CD4-positive, alpha-beta T cell (primary cell): ENCODE data around the gene FLRT2. TPM values are rescaled to one million over a fixed set of nuclear protein-coding genes. Genes with fewer than 3 reads are reported as not detected.

ENCODE experiments used
- ATAC-seq: fragments of 200-7000 bp; cut with Tn5 transposase; one replicate; pipeline ENCODE4 v1.10.0; 2022; ENCODE audit warnings: mild to moderate bottlenecking; ENCODE audit not compliant: poor library complexity
- CTCF ChIA-PET: fragments of 350-600 bp; sonication (Branson Sonifier 250); formaldehyde crosslinking; loops from one replicate; lab custom pipeline; 2021; ENCODE audit warnings: antibody characterized with exemption, inconsistent platforms; lab: Charles Lee
- POLR2A ChIA-PET: fragments of 350-600 bp; sonication (Branson Sonifier 250); formaldehyde crosslinking; loops from one replicate; lab custom pipeline; 2021; ENCODE audit warnings: antibody characterized with exemption, inconsistent platforms; lab: Charles Lee
- DNase-seq, 14 experiments: peaks; one replicate each; pipeline ENCODE4 v3.0.0-alpha.2; 2013 to 2020; ENCODE audit warnings: mixed read lengths in 2 of 14
- H3K27ac ChIP-seq, 2 donors: one replicate each; pipeline versions ENCODE4 v1.5.1 to v1.7.0; 2013; ENCODE audit warnings: low read length in 2 of 2, low read depth in 1 of 2, mild to moderate bottlenecking in 1 of 2
- H3K27me3 ChIP-seq, 2 experiments: 1 replicate in 1 of 2; 2 replicates in 1 of 2; pipeline versions ENCODE4 v1.6.1 to v1.7.0; 2013; ENCODE audit warnings: low read length in 2 of 2, control low read depth in 1 of 2, mild to moderate bottlenecking in 1 of 2, moderate library complexity in 1 of 2; ENCODE audit not compliant: insufficient read depth in 2 of 2, control insufficient read depth in 1 of 2
- H3K36me3 ChIP-seq: one replicate; pipeline ENCODE4 v1.6.1; 2013; ENCODE audit warnings: low read length, control low read depth; ENCODE audit not compliant: insufficient read depth
- H3K4me1 ChIP-seq: one replicate; pipeline ENCODE4 v1.6.1; 2013; ENCODE audit warnings: low read length, control low read depth; ENCODE audit not compliant: insufficient read depth
- H3K4me3 ChIP-seq: one replicate; pipeline ENCODE4 v1.5.1; 2013; ENCODE audit warnings: mild to moderate bottlenecking, low read length, moderate library complexity
- H3K9me3 ChIP-seq, 2 experiments: 1 replicate in 1 of 2; 2 replicates in 1 of 2; pipeline versions ENCODE4 v1.6.1 to v1.7.0; 2013; ENCODE audit warnings: low read length in 2 of 2, mild to moderate bottlenecking in 2 of 2, control low read depth in 1 of 2, moderate library complexity in 1 of 2; ENCODE audit not compliant: control insufficient read depth in 1 of 2, insufficient read depth in 1 of 2
- H3K27ac Mint-ChIP-seq: one replicate; pipeline ENCODE4 v1.8.0; 2020; ENCODE audit warnings: mixed read lengths
- H3K27me3 Mint-ChIP-seq: one replicate; pipeline ENCODE4 v1.8.0; 2021; ENCODE audit warnings: mixed read lengths
- H3K36me3 Mint-ChIP-seq: one replicate; pipeline ENCODE4 v1.8.0; 2021; ENCODE audit warnings: low read depth, mixed read lengths
- H3K4me1 Mint-ChIP-seq: one replicate; pipeline ENCODE4 v1.8.0; 2021; ENCODE audit warnings: low read depth, mixed read lengths
- H3K4me3 Mint-ChIP-seq: one replicate; pipeline ENCODE4 v1.8.0; 2020; ENCODE audit warnings: mild to moderate bottlenecking, mixed read lengths
- H3K9me3 Mint-ChIP-seq: one replicate; pipeline ENCODE4 v1.8.0; 2020; ENCODE audit warnings: mixed read lengths
- intact Hi-C, 2 experiments: fragments of 100-400 bp; cut with DNase I in 1 of 2; cut with micrococcal nuclease in 1 of 2; formaldehyde crosslinking; loops; one replicate each; pipeline versions ENCODE4 v1.15.1 to v1.9.0; 2023 to 2025; cut with DNase I, micrococcal nuclease
- total RNA-seq, 174 experiments: library from RNA in 2 of 174; stranded (reverse) in 2 of 174; gene quantifications; one replicate each; pipeline ENCODE4 v1.2.3 and lab custom pipeline; 2021 to 2026
- TF ChIP-seq, protein P1 (sequence below): fragments of 200-600 bp; IDR thresholded peaks from one replicate; pipeline ENCODE4 v1.8.0; 2022; ENCODE audit warnings: antibody characterized with exemption, mild to moderate bottlenecking

The FLRT2 gene
- total RNA-seq, 2 experiments from 2014 or later: not detected

DNA sequence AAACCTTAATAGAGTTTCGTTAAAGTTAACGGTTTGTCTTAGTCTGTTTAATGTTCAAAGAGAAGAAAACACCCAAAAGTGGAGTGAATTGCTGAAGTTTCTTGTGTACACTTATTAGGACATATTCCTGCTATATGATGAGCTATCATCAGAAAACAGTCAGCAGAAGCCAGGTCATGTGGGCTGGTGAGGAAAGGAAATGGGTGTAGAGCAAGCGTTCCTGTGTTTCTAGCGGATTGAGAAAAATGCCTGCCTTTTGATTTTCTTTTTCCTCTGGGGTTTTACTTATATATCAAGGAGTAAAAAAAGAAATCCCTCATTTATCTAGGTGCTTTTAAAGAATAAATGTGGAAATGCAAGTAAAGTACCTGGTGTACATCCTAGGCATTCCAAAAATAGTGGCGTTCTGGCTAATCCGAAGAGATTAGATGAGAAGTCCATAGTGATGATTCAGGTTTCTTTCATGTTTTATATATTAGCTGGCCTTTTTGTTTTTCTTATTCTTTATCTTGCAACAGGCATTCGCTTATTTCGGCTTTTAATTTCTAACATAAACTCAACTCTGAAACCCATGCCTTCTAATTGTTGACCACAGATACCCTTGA, 50.7 kb downstream of the FLRT2 start:
- Histone ChIP-seq H3K36me3 (no peaks in the 10 kb centered on the region), H3K4me3 (no peak overlapping the region), H3K9me3 (no peaks in the 10 kb centered on the region), H3K27ac (no peak overlapping the region), H3K4me1 (no peaks in the 10 kb centered on the region), H3K27me3 (no peaks in the 10 kb centered on the region)
- TF ChIP-seq, protein P1, sequence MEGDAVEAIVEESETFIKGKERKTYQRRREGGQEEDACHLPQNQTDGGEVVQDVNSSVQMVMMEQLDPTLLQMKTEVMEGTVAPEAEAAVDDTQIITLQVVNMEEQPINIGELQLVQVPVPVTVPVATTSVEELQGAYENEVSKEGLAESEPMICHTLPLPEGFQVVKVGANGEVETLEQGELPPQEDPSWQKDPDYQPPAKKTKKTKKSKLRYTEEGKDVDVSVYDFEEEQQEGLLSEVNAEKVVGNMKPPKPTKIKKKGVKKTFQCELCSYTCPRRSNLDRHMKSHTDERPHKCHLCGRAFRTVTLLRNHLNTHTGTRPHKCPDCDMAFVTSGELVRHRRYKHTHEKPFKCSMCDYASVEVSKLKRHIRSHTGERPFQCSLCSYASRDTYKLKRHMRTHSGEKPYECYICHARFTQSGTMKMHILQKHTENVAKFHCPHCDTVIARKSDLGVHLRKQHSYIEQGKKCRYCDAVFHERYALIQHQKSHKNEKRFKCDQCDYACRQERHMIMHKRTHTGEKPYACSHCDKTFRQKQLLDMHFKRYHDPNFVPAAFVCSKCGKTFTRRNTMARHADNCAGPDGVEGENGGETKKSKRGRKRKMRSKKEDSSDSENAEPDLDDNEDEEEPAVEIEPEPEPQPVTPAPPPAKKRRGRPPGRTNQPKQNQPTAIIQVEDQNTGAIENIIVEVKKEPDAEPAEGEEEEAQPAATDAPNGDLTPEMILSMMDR: no peak
- ATAC-seq (no peak), DNase-seq (no peak)
- POLR2A ChIA-PET: no interaction called here
- intact Hi-C loops: no loop called here
- CTCF ChIA-PET: no interaction called here
- Mint-ChIP-seq H3K27ac (no peak overlapping the region), H3K27me3 (no peaks in the 10 kb centered on the region), H3K9me3 (no peaks in the 10 kb centered on the region), H3K4me3 (no peak overlapping the region), H3K4me1 (no peaks in the 10 kb centered on the region), H3K36me3 (no peaks in the 10 kb centered on the region)

DNA sequence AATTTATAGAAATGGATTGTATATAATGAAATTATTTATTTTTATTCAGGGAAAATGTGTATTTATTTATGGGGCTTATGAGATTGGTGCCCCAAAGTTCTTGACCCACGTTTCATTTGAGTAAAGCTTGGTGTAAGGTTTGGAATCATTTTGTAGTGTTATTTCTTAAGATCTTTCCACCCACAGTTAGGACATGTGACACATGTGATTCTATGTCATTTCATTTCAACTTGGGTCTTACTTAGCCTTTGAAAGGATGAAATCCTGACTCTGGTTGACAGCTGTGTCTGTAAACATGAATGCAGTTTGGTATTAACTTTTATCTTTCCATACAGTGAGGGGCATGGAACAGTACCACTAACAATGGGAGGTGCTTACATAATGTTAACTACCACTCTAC, 51.7 kb downstream of the FLRT2 start:
- ChIA-PET CTCF (no interaction called here), POLR2A (no interaction called here)
- TF ChIP-seq, protein P1: no peak
- DNase-seq: no peak
- Mint-ChIP-seq H3K4me1 (no peaks in the 10 kb centered on the region), H3K27me3 (no peaks in the 10 kb centered on the region), H3K27ac (no peak overlapping the region), H3K36me3 (no peaks in the 10 kb centered on the region), H3K9me3 (no peaks in the 10 kb centered on the region), H3K4me3 (no peak overlapping the region)
- no peak overlapping the region for H3K4me3 ChIP-seq
- intact Hi-C loops: no loop called here
- H3K9me3 ChIP-seq: no peaks in the 10 kb centered on the region
- H3K4me1 ChIP-seq: no peaks in the 10 kb centered on the region
- H3K36me3 ChIP-seq: no peaks in the 10 kb centered on the region
- H3K27ac ChIP-seq: no peak overlapping the region
- no peaks in the 10 kb centered on the region for H3K27me3 ChIP-seq
- ATAC-seq: no peak

DNA sequence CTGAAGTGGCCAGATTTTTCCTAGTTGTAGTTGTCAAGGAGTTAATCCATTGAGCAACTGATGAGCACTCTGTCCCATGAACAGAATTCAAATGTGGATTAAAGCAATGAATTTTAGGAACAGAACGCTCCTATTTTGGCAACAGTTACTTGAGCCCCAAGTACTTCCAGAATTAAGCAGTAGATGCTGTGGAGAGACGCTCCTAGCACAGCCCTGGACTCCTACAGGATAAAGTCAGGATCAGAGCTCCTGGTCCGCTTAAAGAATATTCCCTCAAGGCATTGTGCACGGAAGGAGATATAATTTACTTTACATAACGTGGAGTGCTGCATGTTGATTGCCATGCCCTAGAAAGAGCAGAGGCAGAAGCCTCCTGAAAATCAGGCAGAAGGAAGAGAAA, 53.4 kb downstream of the FLRT2 start:
- H3K36me3 ChIP-seq: no peaks in the 10 kb centered on the region
- POLR2A ChIA-PET: no interaction called here
- H3K9me3 ChIP-seq: no peaks in the 10 kb centered on the region
- Mint-ChIP-seq H3K27me3 (no peaks in the 10 kb centered on the region), H3K4me3 (no peak overlapping the region), H3K27ac (no peak overlapping the region), H3K9me3 (no peaks in the 10 kb centered on the region), H3K4me1 (no peaks in the 10 kb centered on the region), H3K36me3 (no peaks in the 10 kb centered on the region)
- no peak overlapping the region for H3K27ac ChIP-seq
- ATAC-seq: no peak
- intact Hi-C loops: no loop called here
- TF ChIP-seq, protein P1: no peak
- no peak for DNase-seq
- H3K4me3 ChIP-seq: no peak overlapping the region
- H3K27me3 ChIP-seq: no peaks in the 10 kb centered on the region
- CTCF ChIA-PET: no interaction called here
- H3K4me1 ChIP-seq: no peaks in the 10 kb centered on the region
